Coronary artery (tissue), 2 donors: Measurements from ENCODE around the gene PRRX1.
A peak's percentile ranks its signal among the peaks of the same experiment; 100 is the strongest.

Source experiments
- DNase-seq: peaks from one replicate; pipeline ENCODE4 v3.0.0-alpha.2; 2017; ENCODE audit warnings: low spot score
- H3K27ac ChIP-seq, 2 donors: fragments of 200-600 bp; sonication (generic); one replicate each; pipeline ENCODE4 v1.5.1; 2016 to 2019
- H3K4me3 ChIP-seq: fragments of 200-600 bp; sonication (generic); 2 replicates; pipeline ENCODE4 v1.5.1; 2016; ENCODE audit warnings: mild to moderate bottlenecking, moderate library complexity
- TF ChIP-seq, protein P1 (sequence below): fragments of 200-600 bp; sonication (generic); IDR thresholded peaks from one replicate; pipeline ENCODE4 v1.5.1; 2019; ENCODE audit warnings: antibody characterized with exemption

Gene PRRX1

DNA sequence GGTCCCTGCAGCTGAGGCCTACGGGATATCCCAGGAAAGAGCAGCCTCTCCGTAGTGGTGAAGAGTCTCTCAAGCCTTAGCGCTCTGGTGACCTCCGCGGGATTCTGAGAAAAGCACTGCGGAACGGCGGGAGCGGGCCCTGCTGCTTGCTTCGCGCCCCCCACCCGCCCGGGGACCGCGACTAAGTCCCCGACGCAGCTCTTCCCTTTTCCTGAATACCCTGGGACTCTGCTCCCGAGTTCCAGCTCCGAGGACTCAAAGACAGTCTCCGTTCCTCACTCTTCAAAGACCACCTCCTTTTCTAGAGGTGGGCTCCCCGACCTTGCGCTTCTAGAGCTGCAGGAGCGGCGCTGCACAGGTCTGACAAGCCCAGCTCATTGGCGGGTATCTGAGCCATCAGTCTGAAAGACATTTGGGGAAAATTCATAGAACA, 3.6 kb upstream of the PRRX1 start:
- TF ChIP-seq, protein P1, sequence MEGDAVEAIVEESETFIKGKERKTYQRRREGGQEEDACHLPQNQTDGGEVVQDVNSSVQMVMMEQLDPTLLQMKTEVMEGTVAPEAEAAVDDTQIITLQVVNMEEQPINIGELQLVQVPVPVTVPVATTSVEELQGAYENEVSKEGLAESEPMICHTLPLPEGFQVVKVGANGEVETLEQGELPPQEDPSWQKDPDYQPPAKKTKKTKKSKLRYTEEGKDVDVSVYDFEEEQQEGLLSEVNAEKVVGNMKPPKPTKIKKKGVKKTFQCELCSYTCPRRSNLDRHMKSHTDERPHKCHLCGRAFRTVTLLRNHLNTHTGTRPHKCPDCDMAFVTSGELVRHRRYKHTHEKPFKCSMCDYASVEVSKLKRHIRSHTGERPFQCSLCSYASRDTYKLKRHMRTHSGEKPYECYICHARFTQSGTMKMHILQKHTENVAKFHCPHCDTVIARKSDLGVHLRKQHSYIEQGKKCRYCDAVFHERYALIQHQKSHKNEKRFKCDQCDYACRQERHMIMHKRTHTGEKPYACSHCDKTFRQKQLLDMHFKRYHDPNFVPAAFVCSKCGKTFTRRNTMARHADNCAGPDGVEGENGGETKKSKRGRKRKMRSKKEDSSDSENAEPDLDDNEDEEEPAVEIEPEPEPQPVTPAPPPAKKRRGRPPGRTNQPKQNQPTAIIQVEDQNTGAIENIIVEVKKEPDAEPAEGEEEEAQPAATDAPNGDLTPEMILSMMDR, result no peak
- DNase-seq, result no peak

DNA sequence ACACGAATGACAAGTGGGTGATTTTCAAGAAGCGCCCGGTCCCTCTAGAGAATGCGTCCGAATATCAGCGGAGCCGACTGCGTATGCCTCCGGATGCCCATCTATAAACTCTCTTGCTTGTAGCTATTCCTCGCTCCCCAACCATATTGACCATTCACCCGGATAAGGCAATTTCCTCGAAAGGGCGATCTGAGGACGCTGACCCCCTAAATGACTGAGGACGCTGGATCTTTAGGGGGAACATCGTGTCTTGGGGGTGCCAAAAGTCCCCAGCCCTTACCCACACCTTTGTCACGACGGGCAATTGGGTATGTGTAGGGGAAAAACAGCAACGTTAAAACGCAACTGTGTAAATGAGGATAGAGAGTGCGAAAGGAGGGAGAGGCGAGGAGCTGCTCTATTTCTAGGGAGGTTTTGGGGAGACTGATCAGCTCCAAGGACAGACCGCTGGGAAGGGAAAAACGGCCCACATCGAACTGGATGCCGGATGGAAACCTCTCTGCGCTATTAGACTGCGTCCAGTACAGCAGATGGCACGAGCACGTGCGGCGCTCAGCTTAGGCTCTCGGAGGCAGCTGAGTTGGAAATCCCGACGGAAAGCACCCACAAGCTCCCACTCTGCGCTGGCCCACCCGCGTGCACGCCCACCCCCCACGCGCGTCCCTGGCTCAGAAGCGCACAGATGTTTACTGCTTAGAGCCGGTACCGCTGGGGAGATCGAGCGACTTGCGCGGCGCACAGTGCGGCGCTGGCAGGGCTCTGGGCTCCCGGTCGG, 2.9 kb upstream of the PRRX1 start:
- Histone ChIP-seq H3K27ac (peak overlapping the region in 1 of 2 donors; percentile 90), H3K4me3 (peak overlapping the region; percentile 71)
- no peak for DNase-seq
- TF ChIP-seq, protein P1, result no peak

More for the DNA sequence above, 3.6 kb upstream of the PRRX1 start:
- Histone ChIP-seq H3K4me3 (no peak overlapping the region), H3K27ac (no peak overlapping the region)

DNA sequence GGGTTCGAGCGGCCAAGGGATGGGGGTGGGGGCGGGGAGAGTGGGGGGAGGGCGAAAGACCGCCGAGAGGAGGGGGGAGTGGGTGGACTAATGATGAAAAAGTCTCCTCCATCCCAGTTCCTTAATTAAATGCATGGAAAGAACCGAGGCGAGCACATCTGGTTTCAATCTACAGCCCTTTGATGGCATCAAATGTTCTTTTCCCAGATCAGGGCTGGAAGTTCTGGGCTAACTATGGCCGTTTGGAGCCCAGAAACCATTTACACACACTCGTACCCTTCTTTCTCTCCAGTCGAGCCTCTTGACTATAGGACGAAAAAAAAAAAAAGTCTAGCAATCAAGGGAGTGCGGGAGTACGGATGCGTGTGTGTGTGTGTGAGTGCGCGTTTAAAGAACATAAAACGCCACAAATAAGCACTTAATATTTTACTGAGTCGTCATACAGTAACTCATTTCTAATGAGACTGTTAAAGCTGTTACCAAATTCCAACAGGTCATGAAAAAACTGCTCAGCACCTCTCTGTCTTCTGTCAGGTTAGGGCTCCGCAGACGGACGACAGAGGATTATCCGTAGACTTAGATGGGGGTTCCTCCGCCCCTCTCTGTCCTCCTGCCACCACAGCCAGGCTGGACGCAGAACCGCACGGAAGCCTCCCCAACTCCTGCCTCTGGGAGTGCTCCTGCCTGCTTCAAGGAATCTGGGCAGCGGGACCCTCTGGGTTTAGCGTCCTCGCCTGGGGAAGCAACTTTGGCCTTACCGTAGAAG, 2.1 kb upstream of the PRRX1 start:
- no peak for DNase-seq
- TF ChIP-seq, protein P1, result peak; percentile 12
- peak overlapping the region; percentile 71 for H3K4me3 ChIP-seq
- H3K27ac ChIP-seq, result peak overlapping the region; percentile 90 to 97

DNA sequence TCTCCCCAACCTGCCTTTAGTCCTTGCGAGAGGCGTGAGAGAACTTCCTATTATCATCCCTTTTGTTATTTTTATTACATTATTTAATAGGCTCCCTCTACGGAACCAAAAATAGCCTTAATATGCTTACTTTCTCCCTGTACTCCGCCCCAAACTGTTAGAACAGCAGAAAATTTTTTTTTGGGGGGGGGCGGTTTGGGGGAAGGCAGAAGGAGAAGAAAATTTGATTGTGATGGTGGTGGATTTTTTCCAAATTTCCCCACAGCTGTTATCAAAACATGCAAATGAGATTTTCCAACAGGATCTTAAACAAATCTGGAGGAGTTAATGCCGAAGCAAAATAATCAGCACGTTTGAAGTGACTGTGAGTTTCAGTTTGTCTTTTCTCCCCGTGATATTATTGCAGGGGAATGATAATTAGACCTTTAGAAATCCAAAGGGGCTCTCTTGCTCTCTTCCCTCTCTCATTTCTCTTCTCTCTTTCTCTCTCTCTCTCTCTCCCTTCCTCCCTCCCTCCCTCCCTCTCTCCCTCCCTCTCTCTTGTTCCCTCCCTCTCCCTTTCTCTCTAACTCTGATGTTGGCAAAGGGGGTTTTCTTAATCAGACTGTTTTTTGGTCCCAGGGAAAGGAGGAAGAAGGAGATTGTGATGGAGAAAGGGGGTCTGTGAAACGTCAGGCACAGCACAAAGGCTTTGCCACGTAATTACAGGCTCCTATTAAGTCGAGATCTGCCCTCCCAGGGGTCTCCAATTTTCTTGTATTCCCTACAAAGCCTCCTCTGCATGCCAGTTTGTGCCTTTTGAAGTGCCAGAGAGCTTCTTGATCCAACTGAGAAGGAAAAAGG, 1.1 kb upstream of the PRRX1 start:
- no peak for DNase-seq
- TF ChIP-seq, protein P1, result peak; percentile 0
- Histone ChIP-seq H3K27ac (peak overlapping the region; percentile 90 to 97), H3K4me3 (peak overlapping the region; percentile 71)

DNA sequence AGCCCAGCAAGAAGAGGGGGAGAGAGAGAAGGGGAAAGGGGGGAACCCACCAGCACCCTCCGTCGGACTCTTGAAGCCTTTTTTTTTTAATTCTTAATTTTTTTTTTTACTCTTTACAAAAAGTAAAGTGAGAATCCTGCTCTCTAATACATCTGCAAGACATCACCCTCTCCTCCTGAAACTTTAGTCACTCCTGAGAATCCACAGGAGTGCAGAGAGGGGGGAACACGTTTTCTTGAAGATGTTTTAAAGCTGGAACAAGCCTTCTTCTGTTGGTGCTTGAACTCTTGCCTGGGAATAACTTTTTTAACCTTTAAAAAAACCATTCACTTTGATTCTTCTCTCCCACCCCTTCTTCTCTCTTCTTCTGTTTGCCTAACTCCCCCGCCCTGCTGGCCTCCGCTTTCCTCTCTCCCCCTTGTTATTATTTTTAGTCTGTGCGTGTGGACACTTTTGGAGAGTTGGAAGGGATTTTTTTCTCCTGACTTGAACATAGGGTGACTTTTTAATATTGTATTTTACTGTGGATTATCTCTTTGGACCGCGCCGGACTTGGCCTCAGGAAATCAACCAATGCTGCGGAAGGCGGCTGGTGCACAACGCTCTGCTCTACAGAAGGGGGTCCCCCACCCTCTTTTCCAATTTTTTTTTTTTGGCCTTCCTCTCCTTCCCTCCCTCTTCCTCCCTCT, 383 bp upstream of the PRRX1 start:
- H3K4me3 ChIP-seq, result peak overlapping the region; percentile 71
- H3K27ac ChIP-seq, result peak overlapping the region; percentile 90 to 97
- DNase-seq, result no peak
- TF ChIP-seq, protein P1, result no peak

DNA sequence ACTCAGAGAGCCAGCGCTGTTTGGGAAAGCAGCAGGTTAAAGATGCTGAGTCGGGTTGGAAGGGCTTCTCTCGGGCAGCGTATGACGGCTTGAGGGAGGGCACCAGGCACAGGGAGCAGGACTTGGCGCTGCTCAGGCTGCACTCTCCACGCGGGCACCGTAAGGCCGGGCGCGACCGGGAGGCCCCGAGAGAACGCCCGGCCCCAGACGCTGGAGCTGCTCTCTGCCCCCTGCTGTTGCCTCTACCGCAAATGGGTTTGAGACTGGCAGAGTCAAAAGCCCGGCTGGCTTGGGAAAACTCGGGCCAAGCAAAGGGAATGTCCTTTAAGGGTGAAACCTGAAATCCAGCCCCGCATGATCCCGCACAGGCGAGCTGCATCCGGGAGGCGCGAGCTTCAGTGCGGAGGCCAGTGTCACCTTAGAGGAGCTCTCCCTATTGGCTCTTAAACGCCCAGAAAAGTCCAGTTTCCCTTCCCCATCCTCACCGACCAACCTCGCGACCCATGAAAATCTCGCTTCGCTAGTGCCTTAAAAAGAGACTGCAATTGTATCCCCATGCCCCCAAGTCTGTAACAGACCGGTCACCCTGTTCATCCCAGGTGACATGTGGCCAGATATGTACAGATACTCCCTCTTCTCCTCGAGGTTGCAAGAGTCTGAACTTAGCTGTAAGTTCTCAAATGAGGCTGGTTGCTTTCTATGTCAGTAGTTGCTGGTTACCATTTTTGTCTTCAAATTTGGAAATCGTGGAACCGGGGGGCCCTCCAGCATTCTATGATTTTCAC, 1.1 kb downstream of the PRRX1 start:
- DNase-seq, result no peak
- peak overlapping the region; percentile 71 for H3K4me3 ChIP-seq
- TF ChIP-seq, protein P1, result peak; percentile 19

More for the DNA sequence above, 1.1 kb downstream of the PRRX1 start:
- H3K27ac ChIP-seq, result peak overlapping the region; percentile 90 to 97
